Mammary epithelial cell (primary cell): ENCODE measurements around the gene SLC9C2.

Experiments used
- CTCF ChIP-seq, 2 donors: IDR thresholded peaks in 1 of 2; conservative IDR thresholded peaks in 1 of 2; 2 replicates each; pipeline ENCODE4 v1.5.1; 2011 to 2012; ENCODE audit warnings: inconsistent platforms in 2 of 2, low read length in 2 of 2, mild to moderate bottlenecking in 2 of 2, control low read depth in 1 of 2, low read depth in 1 of 2; ENCODE audit not compliant: insufficient read depth in 1 of 2; ENCODE audit errors: extremely low read depth in 1 of 2
- EZH2 ChIP-seq: IDR thresholded peaks from 2 replicates; pipeline ENCODE4 v1.6.1; 2012; ENCODE audit warnings: low read length, inconsistent platforms, borderline replicate concordance

GRCh38 chr1:173580658-173581057 lies 22.2 kb downstream of the SLC9C2 start:
- no peak for TF ChIP-seq EZH2
- no peak for TF ChIP-seq CTCF (conservative IDR thresholded peaks at IDR 0.05 in 1 of 2, IDR thresholded peaks at IDR 0.05 in 1 of 2; ENCODE audit: extremely low read depth in 1 of 2, insufficient read depth in 1 of 2, low read depth in 1 of 2, low read length in 2 of 2)
